ENCODE measurements around the gene SYNDIG1.

Gene SYNDIG1

GRCh38 chr20:24664266-24664986 lies 195.0 kb downstream of the SYNDIG1 start:
- DNase-seq, result no peak

DNA sequence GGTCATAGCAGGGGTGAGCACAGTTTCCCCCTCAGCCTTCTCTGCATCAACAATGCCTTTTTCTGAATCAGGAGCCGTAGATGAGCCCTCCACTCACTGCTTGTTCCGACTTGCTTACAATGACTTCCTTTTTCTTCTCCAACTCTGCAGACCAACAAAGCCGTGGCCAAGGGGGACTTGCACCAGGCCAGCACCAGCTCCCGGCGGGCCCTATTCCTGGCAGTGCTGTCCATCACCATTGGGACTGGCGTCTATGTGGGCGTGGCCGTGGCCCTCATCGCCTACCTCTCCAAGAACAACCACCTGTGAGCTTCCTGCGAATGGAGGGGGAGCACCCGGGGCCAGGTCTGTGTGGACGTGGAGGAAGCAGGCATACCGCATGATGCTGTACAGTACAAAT lies 195.8 kb downstream of the SYNDIG1 start:
- DNase-seq, result no peak

GRCh38 chr20:24665741-24666191 lies 196.3 kb downstream of the SYNDIG1 start:
- DNase-seq, result no peak

GRCh38 chr20:24667689-24668383 lies 198.4 kb downstream of the SYNDIG1 start:
- no peak for DNase-seq

DNA sequence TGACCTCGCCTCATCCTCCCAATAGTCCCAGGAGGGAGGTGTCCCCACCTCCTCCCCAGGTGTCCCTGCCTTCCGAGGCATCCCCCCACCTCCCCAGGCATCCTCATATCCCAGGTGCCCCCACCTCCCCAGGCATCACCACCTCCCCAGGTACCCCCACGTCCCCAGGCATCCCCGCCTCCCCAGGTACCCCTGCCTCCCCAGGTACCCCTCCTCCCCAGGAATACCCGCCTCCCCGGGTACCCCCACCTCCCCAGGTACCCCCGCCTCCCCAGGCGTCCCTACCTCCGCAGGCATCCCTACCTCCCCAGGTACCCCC lies 198.9 kb downstream of the SYNDIG1 start:
- no peak for DNase-seq

GRCh38 chr20:24668791-24669190 lies 199.4 kb downstream of the SYNDIG1 start:
- DNase-seq, result no peak

GRCh38 chr20:24669701-24670100 lies 200.3 kb downstream of the SYNDIG1 start:
- DNase-seq, result no peak

DNA sequence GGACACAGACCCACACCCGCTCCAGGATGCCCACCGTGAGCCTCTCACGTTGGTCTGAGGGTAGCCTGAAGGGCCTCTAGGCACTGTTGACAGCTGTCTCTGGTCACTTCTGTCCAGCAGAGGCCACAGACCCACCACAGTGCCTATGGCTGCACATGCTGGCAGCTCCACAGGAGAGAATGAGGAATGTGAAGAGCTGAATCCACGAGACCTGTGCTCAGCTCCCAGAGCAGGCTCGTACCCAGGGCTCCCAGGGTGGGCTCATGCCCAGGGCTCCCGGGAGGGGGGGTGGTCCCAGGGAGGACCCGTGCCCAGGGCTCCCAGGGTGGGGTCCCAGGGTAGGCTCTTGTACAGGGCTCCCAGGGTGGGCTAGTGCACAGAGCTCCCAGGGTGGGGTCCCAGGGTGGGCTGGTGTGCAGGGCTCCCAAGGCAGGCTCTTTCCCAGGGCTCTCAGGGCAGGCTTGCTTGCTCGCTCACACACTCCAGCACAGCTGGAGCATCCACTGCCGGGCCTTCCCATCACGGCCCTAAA lies 201.0 kb downstream of the SYNDIG1 start:
- DNase-seq, result no peak

GRCh38 chr20:24670981-24671380 lies 201.6 kb downstream of the SYNDIG1 start:
- no peak for DNase-seq

DNA sequence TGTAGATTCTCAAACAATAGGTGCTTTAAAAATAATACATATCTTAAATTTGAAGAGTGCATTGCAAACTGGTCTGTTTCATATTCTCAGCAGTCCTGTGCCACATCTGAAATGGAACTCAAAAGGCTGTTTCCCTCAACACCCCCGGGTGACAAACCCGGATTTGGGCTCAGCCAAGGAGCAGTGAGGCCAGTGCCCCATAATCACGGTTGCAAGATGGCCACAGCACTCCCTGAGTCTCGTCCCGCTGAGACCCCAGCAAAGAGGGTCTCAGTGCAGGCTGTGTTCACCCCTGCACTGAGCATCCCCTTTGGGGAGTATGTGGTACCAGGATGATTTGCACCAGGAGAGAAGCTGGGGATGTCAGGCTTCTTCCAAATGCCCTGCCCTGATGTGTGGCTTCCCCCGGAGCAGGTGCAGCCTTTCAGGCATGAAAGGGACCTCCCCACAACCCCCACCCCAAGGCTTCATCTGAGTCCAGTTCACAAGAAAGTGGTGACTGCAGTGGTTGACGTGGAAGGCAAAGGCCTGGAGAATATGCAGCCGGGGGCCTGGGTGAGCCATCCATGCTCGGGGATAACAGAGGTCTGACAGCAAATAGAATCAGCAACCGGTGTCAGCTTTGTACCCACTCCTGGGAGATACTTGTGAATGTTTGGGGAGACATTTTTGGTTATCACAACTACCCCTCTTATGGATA lies 202.9 kb downstream of the SYNDIG1 start:
- no peak for DNase-seq

GRCh38 chr20:24672886-24673677 lies 203.7 kb downstream of the SYNDIG1 start:
- no peak for DNase-seq

- DNase-seq, result no peak
Observed at GRCh38 chr20:24673678-24674570, 204.5 kb downstream of the SYNDIG1 start.

DNA sequence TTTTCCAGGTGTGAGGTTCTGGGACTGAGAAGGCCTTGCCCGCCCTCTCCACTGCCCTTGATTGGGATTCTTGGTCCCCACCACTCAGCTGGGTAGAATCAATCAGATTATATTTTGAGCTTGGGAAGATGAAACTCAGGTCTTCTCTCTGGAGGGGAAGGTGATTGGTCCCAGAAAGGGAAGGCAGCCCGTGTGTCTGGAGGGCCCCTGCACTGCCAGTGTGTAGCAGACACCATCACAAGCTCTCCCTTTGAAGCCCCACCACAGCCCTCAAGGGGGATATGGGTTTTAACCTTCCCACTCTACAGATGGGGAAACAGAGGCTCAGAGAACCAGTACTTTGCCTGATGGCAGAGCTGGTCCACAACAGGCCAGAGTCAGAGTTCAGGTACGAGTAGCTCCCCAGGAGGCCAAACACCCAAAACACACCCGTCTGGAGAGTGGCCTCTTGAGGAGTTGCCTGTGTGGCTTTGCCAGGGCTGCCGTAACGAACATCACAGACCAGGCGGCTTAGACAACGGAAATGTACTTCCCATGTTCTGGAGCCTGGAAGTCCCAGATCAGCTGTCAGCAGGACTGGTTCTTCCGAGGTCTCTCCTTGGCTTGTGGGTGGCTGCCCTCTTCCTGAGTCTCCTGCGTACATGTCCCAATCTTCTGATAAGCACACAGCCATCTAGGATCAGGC lies 205.6 kb downstream of the SYNDIG1 start:
- DNase-seq, result no peak

- DNase-seq, result no peak
Observed at GRCh38 chr20:24675651-24676352, 206.4 kb downstream of the SYNDIG1 start.

- no peak for DNase-seq
Observed at GRCh38 chr20:24676353-24676977, 207.0 kb downstream of the SYNDIG1 start.

DNA sequence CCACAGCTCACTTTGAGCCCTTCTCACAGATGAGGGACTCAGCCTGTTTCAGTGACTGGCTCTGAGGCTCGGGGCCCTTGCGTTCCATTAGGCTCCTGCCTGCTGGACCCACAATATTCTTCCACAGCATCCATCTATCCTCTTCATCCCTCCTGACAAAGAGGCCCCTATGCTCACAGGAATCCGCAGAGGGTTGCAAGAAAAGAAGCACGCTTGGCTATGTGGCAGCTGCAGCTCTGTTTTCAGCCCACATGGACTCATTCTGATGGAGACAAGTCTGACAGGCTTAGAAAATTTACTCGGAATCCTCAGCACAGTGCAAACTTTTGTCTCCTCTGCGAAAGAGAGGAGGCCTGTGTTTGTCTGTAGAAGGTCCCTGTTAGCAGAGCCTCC lies 207.5 kb downstream of the SYNDIG1 start:
- DNase-seq, result no peak

DNA sequence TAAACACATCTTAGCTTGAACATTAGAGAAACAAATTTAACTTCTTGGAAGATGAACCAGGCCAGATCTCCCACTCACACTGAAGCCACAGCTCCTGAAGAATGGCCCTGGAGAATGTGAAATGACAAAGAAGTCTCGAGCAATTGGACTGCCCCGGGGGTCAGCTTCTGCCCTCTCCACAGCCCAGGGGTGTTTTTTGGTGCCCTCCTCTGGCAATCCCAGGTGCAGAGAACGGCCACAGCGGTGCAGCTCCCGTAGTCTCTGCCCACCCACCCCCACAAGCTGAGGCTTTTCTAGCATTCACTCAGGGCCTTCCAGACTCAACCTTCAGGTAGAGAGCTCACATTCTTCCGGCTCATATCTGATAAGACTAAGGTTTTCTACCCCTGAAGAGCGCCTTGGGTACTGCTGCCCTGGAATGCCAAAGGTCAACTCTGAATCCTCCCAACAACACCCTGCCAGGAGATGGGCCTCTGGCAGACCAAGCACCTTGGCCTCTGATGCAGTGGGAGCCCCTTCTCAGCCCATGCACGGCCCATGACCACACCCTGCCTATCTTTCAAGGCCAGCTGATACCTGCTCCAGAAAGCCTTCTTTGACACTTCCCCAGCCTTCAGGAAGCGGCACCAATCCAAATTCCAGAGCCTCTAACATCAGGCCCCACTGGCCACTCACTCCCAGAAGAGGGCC lies 208.3 kb downstream of the SYNDIG1 start:
- no peak for DNase-seq

- DNase-seq, result no peak
Observed at GRCh38 chr20:24678351-24679106, 209.1 kb downstream of the SYNDIG1 start.
